ENCODE results near the gene LRTM1.

DNA sequence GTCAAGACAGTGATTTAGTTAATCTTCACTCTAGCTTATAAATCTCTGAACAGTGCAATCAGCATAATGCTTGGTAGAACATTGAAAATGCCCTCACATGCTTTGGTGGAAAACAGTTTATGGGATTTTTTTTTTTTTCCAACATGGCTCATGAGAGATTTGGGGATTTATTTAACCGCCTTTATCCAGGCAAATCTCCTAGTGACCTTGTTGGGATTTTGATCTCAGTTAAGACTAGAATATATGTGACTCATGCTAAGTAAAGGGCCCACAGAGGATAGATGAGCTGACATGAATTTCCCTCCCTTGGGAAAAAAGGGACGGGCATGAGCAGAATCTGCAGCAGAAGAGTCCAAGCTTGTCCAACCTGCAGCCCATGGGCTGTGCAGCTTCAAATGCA lies 18.7 kb downstream of the LRTM1 start:
- TF ChIP-seq GATA2 (IDR thresholded peaks at IDR 0.05; ENCODE audit: low read depth, low read length) (no peak), GATA3 (IDR thresholded peaks at IDR 0.05; ENCODE audit: low read depth, low read length) (no peak)

Measured in SH-SY5Y (cell line).